ENCODE measurements around the gene TMEM214.
"Not testable (repeated sequence)": the region's sequence is repeated elsewhere in the genome, so short reads cannot be mapped to it uniquely, and the experiment has no call there.

The TMEM214 gene

GRCh38 chr2:27071277-27071989, 38.7 kb downstream of the TMEM214 start, which contains the start of gene OST4:
Gene OST4, minus strand, starts transcription at chr2:27071654.
- DNase-seq: peak; percentile 84 to 86

GRCh38 chr2:27071990-27072830, 39.4 kb downstream of the TMEM214 start:
- DNase-seq: peak; percentile 33 to 44

- DNase-seq: no peak
Observed at GRCh38 chr2:27072920-27073319, 40.2 kb downstream of the TMEM214 start.

- DNase-seq: no peak
Observed at GRCh38 chr2:27073782-27074181, 41.0 kb downstream of the TMEM214 start.

GRCh38 chr2:27074738-27075565, 42.2 kb downstream of the TMEM214 start:
- peak; percentile 40 to 58 for DNase-seq

- not testable (repeated sequence) for DNase-seq
Observed at GRCh38 chr2:27075566-27075871, 42.8 kb downstream of the TMEM214 start.

GRCh38 chr2:27076323-27076722, 43.6 kb downstream of the TMEM214 start:
- DNase-seq: no peak

- no peak for DNase-seq
Observed at GRCh38 chr2:27077231-27077630, 44.5 kb downstream of the TMEM214 start.

- no peak for DNase-seq
Observed at GRCh38 chr2:27078267-27079194, 45.8 kb downstream of the TMEM214 start, which contains the start of gene EMILIN1. Gene EMILIN1, plus strand, starts transcription at chr2:27078615. Its CDS starts 451 bp downstream, at chr2:27079066.

GRCh38 chr2:27079233-27080139, 46.7 kb downstream of the TMEM214 start:
- no peak for DNase-seq

- DNase-seq: no peak
Observed at GRCh38 chr2:27080140-27080469, 47.3 kb downstream of the TMEM214 start.

- DNase-seq: no peak
Observed at GRCh38 chr2:27080603-27080936, 47.8 kb downstream of the TMEM214 start.

GRCh38 chr2:27081984-27082772, 49.4 kb downstream of the TMEM214 start:
- DNase-seq: no peak

GRCh38 chr2:27082773-27083409, 50.1 kb downstream of the TMEM214 start:
- DNase-seq: no peak

- DNase-seq: no peak
Observed at GRCh38 chr2:27083410-27084296, 50.9 kb downstream of the TMEM214 start.

- no peak for DNase-seq
Observed at GRCh38 chr2:27084297-27085061, 51.7 kb downstream of the TMEM214 start.

- no peak for DNase-seq
Observed at GRCh38 chr2:27085062-27085672, 52.4 kb downstream of the TMEM214 start.

GRCh38 chr2:27085673-27086089, 52.9 kb downstream of the TMEM214 start:
- no peak for DNase-seq
